Measurements from ENCODE around the gene SH3BP5L. TPM values are rescaled to one million over a fixed set of nuclear protein-coding genes. Genes with fewer than 3 reads are reported as not detected.

Gene SH3BP5L
- total and polyA plus RNA-seq, 2 of the 4 experiments (the other 2 are of a cell fraction): 23.3 to 35.9 TPM

GRCh38 chr1:248825136-248825535, 579 bp downstream of the SH3BP5L start:
- no peaks in the 10 kb centered on the region for H3K27me3 ChIP-seq (ENCODE audit: control insufficient read depth, insufficient read depth, low read length)
- H3K9me3 ChIP-seq (ENCODE audit: control insufficient read depth, insufficient read depth, low read length): no peaks in the 10 kb centered on the region
- BruUV-seq (replicated peaks): no TSS peak
- H2BK15ac ChIP-seq (ENCODE audit: low read depth, low read length): peak overlapping the region; percentile 26; the same call in 2 of the 3 replicates
- DNase-seq: no peak
- H2AK5ac ChIP-seq (ENCODE audit: low read depth, low read length): peak overlapping the region; percentile 94
- H3K9ac ChIP-seq (ENCODE audit: low read depth, low read length): peak overlapping the region; percentile 94
- H3K23ac ChIP-seq (ENCODE audit: low read depth, low read length): peak overlapping the region; percentile 65
- WGBS, 2 experiments (ENCODE audit: extremely low coverage in 2 of 2, insufficient read length in 1 of 2): 0% methylated on average over 2 of the region's 10 CpGs; no CpG with 5 or more reads in 1 of the 2 experiments
- in situ Hi-C loops (cut with MboI; ENCODE audit: low sequenced_read_pairs): no loop called here
- H3K4me2 ChIP-seq (ENCODE audit: low read depth, low read length): peak overlapping the region; percentile 84
- peak overlapping the region; percentile 71 for H2BK120ac ChIP-seq (ENCODE audit: low read depth, low read length)
- H2BK20ac ChIP-seq (ENCODE audit: low read depth, low read length): no peak overlapping the region
- intact Hi-C loops (cut with micrococcal nuclease): no loop called here
- H2AFZ ChIP-seq (replicated peaks; ENCODE audit: low read length, poor library complexity): peak overlapping the region; percentile 96
- peak overlapping the region; percentile 91 for H3K27ac ChIP-seq (ENCODE audit: insufficient read depth, low read length)
- H2BK5ac ChIP-seq (ENCODE audit: low read depth, low read length, poor library complexity, severe bottlenecking): peak overlapping the region; percentile 91
- peaks cover 22 to 63% of the 10 kb centered on the region in 2 experiments for H3K79me1 ChIP-seq (ENCODE audit: low read depth in 1 of 2, low read length in 2 of 2)
- CTCF ChIA-PET: interaction anchor here (1.1 kb wide), 1 partner anchor 12 kb away, joined by 6 read pairs; the partner anchor contains the start of gene ZNF672
- TF ChIP-seq MAZ (IDR thresholded peaks at IDR 0.05; ENCODE audit: borderline replicate concordance, low read depth, low read length) (no peak), FOS (IDR thresholded peaks at IDR 0.05; ENCODE audit: low read depth, low read length) (no peak), CHD1 (IDR thresholded peaks at IDR 0.05; ENCODE audit: low read depth, low read length) (no peak), POLR2A (IDR thresholded peaks at IDR 0.05; ENCODE audit: low read depth, low read length) (no peak), BHLHE40 (IDR thresholded peaks at IDR 0.05; ENCODE audit: low read depth, low read length) (no peak)
- dilution Hi-C loops (cut with HindIII; ENCODE audit: low sequenced_read_pairs, unreplicated experiment): no loop called here
- H3K4me3 ChIP-seq (ENCODE audit: insufficient read depth, low read depth, low read length): peak overlapping the region; percentile 79
- peak overlapping the region; percentile 96 for H3K4ac ChIP-seq (ENCODE audit: low read depth, low read length)
- H4K91ac ChIP-seq (ENCODE audit: insufficient read depth, low read depth, low read length): peak overlapping the region; percentile 90
- H3K4me1 ChIP-seq (ENCODE audit: control insufficient read depth, insufficient read depth, low read length): peaks cover 24% of the 10 kb centered on the region
- H4K20me1 ChIP-seq (ENCODE audit: insufficient read depth, low read length): peaks cover 24% of the 10 kb centered on the region; the same call in 1 of the 2 replicates
- peak overlapping the region; percentile 72; the same call in 1 of the 2 replicates for H4K5ac ChIP-seq (ENCODE audit: low read depth, low read length)
- H3K18ac ChIP-seq (ENCODE audit: low read depth, low read length): no peak overlapping the region; the same call in 1 of the 2 replicates
- H3K36me3 ChIP-seq (ENCODE audit: control insufficient read depth, insufficient read depth, low read length): peaks cover 11% of the 10 kb centered on the region
- H3K56ac ChIP-seq (ENCODE audit: extremely low read depth, insufficient read depth, low read length): peak overlapping the region; percentile 90
- POLR2A ChIA-PET (ENCODE audit: unreplicated experiment): interaction anchor here (0.6 to 1.6 kb wide), 3 partner anchors 11 to 587 kb away, joined by 4 to 12 read pairs (median 5); partner anchors contain the start of gene ZNF672
- peak overlapping the region; percentile 93; the same call in 1 of the 2 replicates for H3K14ac ChIP-seq (replicated peaks; ENCODE audit: low read depth, low read length)
- H4K8ac ChIP-seq (ENCODE audit: low read depth in 2 of 2, low read length in 2 of 2): peak overlapping the region; percentile 66 to 96
- peak overlapping the region; percentile 100 for H2AK9ac ChIP-seq (replicated peaks; ENCODE audit: low read depth, low read length, poor library complexity)
- ATAC-seq (ENCODE audit: low read depth): no peak
- H3K9me1 ChIP-seq (ENCODE audit: insufficient read depth, low read length): peaks cover 26% of the 10 kb centered on the region

Measured in IMR-90 (cell line).